ENCODE results near the gene CYP8B1.

Gene CYP8B1

GRCh38 chr3:42877881-42878280, 2.2 kb upstream of the CYP8B1 start:
- no peak overlapping the region for H4K12ac ChIP-seq (ENCODE audit: low read depth, low read length)
- H2AFZ ChIP-seq (ENCODE audit: insufficient read depth, low read length, poor library complexity) = no peak overlapping the region
- H3K27me3 ChIP-seq (ENCODE audit: insufficient read depth, low read length) = no peaks in the 10 kb centered on the region
- peaks cover 5 to 8% of the 10 kb centered on the region in 2 experiments for H3K4me1 ChIP-seq (ENCODE audit: control insufficient read depth in 1 of 2, insufficient read depth in 2 of 2, low read length in 2 of 2)
- no peak overlapping the region for H3K27ac ChIP-seq (ENCODE audit: low read depth, low read length)
- no peak overlapping the region for H3K4me3 ChIP-seq (ENCODE audit: low read depth, low read length)
- no peak overlapping the region for H2BK12ac ChIP-seq (ENCODE audit: low read length)
- no peak overlapping the region for H2BK5ac ChIP-seq (ENCODE audit: low read depth, low read length, poor library complexity)
- H3K18ac ChIP-seq (ENCODE audit: low read length) = no peak overlapping the region
- WGBS (ENCODE audit: extremely low coverage, insufficient coverage, insufficient read length) = no CpG with 5 or more reads among the region's 2 CpGs
- H2AK5ac ChIP-seq (ENCODE audit: low read length) = no peak overlapping the region
- DNase-seq = no peak
- H3K79me2 ChIP-seq (ENCODE audit: control insufficient read depth, insufficient read depth, low read length, poor library complexity) = peaks cover 6% of the 10 kb centered on the region
- no peaks in the 10 kb centered on the region for H3K9me3 ChIP-seq (ENCODE audit: insufficient read depth, low read depth, low read length)
- H3K9ac ChIP-seq (ENCODE audit: low read length) = no peak overlapping the region
- peaks cover 6% of the 10 kb centered on the region for H3K79me1 ChIP-seq (ENCODE audit: low read length)
- H2BK120ac ChIP-seq (ENCODE audit: insufficient read depth, low read length, poor library complexity) = no peak overlapping the region
- no peak overlapping the region for H3K23ac ChIP-seq (ENCODE audit: low read length)
- H3K4ac ChIP-seq (ENCODE audit: low read depth, low read length) = no peak overlapping the region
- H3K14ac ChIP-seq (ENCODE audit: low read length) = no peak overlapping the region
- no peak overlapping the region for H4K91ac ChIP-seq (ENCODE audit: low read depth, low read length)
- no peaks in the 10 kb centered on the region for H3K36me3 ChIP-seq (ENCODE audit: control insufficient read depth in 1 of 2, insufficient read depth in 2 of 2, low read length in 2 of 2)
- H3K4me2 ChIP-seq (ENCODE audit: low read length) = no peak overlapping the region
- no peak overlapping the region for H4K8ac ChIP-seq (ENCODE audit: low read depth, low read length)

DNA sequence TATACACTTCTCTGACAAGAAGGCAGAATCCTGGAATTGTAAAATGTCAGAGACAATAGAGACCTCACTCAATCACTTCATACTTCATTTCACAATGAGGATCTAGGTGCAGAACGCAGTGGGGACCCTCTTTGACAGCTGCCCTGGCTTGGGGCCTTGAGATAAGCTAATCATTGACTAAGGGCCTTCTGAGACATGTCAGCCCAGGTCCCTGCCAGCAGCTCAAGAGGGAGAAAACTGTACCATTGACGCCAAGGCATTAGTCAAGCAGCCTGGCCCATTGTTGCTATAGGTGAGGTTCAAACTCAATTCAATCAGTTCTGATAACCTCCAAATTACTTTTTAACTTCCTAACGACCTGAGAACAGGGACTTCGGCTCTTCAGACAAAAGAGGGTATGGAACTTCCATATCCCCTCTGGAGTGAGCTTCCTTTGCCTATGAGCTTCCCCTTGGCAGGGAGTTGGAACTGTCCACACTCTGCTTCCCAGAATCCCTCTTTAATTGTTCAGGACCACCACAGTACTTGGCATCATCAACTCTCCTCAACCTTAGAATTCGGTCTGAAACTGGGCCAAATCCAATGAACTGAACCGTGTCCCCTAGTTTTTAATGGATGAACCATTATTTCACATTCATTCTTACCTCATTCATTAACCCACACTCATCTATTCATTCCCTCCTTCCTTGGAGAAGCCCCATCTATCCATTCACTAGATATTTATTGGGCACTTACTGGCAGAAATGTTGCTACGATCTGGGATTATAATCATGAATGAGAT, 1.5 kb upstream of the CYP8B1 start:
- no CpG with 5 or more reads among the region's 7 CpGs for WGBS (ENCODE audit: extremely low coverage, insufficient coverage, insufficient read length)

DNA sequence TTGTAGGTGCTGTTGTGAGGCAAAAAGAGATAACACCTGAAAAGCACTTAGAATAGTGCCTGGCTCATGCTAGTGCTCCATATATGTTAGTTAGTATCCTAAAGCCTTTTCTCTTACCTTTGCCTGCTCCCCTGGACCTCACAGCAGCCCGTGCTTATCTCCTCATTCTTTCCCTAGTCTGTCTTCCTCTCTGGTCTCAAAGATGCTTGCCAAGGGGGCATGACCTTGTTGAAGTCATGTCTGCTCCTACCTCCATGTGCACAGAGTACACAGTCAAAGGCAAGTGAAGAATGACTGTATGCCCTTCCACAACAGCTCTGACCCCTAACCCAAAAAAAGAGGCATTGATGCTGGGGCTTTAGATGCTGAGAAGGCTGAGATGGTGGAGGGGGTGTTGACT, 722 bp upstream of the CYP8B1 start:
- H3K4me2 ChIP-seq (ENCODE audit: low read length) = no peak overlapping the region
- no peak overlapping the region for H2BK120ac ChIP-seq (ENCODE audit: insufficient read depth, low read length, poor library complexity)
- H3K4me3 ChIP-seq (ENCODE audit: low read depth, low read length) = no peak overlapping the region
- H2BK5ac ChIP-seq (ENCODE audit: low read depth, low read length, poor library complexity) = no peak overlapping the region
- WGBS (ENCODE audit: extremely low coverage, insufficient coverage, insufficient read length) = no CpG with 5 or more reads among the region's 1 CpG
- H3K9me3 ChIP-seq (ENCODE audit: insufficient read depth, low read depth, low read length) = no peaks in the 10 kb centered on the region
- peaks cover 6% of the 10 kb centered on the region for H3K79me1 ChIP-seq (ENCODE audit: low read length)
- H3K27ac ChIP-seq (ENCODE audit: low read depth, low read length) = no peak overlapping the region
- H4K91ac ChIP-seq (ENCODE audit: low read depth, low read length) = no peak overlapping the region
- no peak overlapping the region for H3K4ac ChIP-seq (ENCODE audit: low read depth, low read length)
- no peak overlapping the region for H3K23ac ChIP-seq (ENCODE audit: low read length)
- H3K4me1 ChIP-seq (ENCODE audit: control insufficient read depth in 1 of 2, insufficient read depth in 2 of 2, low read length in 2 of 2) = peaks cover 5 to 8% of the 10 kb centered on the region in 2 experiments
- H2AFZ ChIP-seq (ENCODE audit: insufficient read depth, low read length, poor library complexity) = no peak overlapping the region
- H4K12ac ChIP-seq (ENCODE audit: low read depth, low read length) = no peak overlapping the region
- no peak for DNase-seq
- no peak overlapping the region for H2BK12ac ChIP-seq (ENCODE audit: low read length)
- no peaks in the 10 kb centered on the region for H3K27me3 ChIP-seq (ENCODE audit: insufficient read depth, low read length)
- H3K36me3 ChIP-seq (ENCODE audit: control insufficient read depth in 1 of 2, insufficient read depth in 2 of 2, low read length in 2 of 2) = no peaks in the 10 kb centered on the region
- H3K14ac ChIP-seq (ENCODE audit: low read length) = no peak overlapping the region
- no peak overlapping the region for H2AK5ac ChIP-seq (ENCODE audit: low read length)
- no peak overlapping the region for H3K9ac ChIP-seq (ENCODE audit: low read length)
- H3K18ac ChIP-seq (ENCODE audit: low read length) = no peak overlapping the region
- H4K8ac ChIP-seq (ENCODE audit: low read depth, low read length) = no peak overlapping the region
- H3K79me2 ChIP-seq (ENCODE audit: control insufficient read depth, insufficient read depth, low read length, poor library complexity) = peaks cover 6% of the 10 kb centered on the region

More for the DNA sequence above, 1.5 kb upstream of the CYP8B1 start:
- H4K12ac ChIP-seq (ENCODE audit: low read depth, low read length) = no peak overlapping the region
- H2AFZ ChIP-seq (ENCODE audit: insufficient read depth, low read length, poor library complexity) = no peak overlapping the region
- no peaks in the 10 kb centered on the region for H3K27me3 ChIP-seq (ENCODE audit: insufficient read depth, low read length)
- H3K4ac ChIP-seq (ENCODE audit: low read depth, low read length) = no peak overlapping the region
- no peak overlapping the region for H3K14ac ChIP-seq (ENCODE audit: low read length)
- peaks cover 5 to 8% of the 10 kb centered on the region in 2 experiments for H3K4me1 ChIP-seq (ENCODE audit: control insufficient read depth in 1 of 2, insufficient read depth in 2 of 2, low read length in 2 of 2)
- no peak overlapping the region for H2AK5ac ChIP-seq (ENCODE audit: low read length)
- no peak overlapping the region for H2BK12ac ChIP-seq (ENCODE audit: low read length)
- H3K18ac ChIP-seq (ENCODE audit: low read length) = no peak overlapping the region
- peaks cover 6% of the 10 kb centered on the region for H3K79me1 ChIP-seq (ENCODE audit: low read length)
- H4K91ac ChIP-seq (ENCODE audit: low read depth, low read length) = no peak overlapping the region
- no peaks in the 10 kb centered on the region for H3K9me3 ChIP-seq (ENCODE audit: insufficient read depth, low read depth, low read length)
- H3K36me3 ChIP-seq (ENCODE audit: control insufficient read depth in 1 of 2, insufficient read depth in 2 of 2, low read length in 2 of 2) = no peaks in the 10 kb centered on the region
- H3K79me2 ChIP-seq (ENCODE audit: control insufficient read depth, insufficient read depth, low read length, poor library complexity) = peaks cover 6% of the 10 kb centered on the region
- H3K23ac ChIP-seq (ENCODE audit: low read length) = no peak overlapping the region
- no peak for DNase-seq
- no peak overlapping the region for H2BK5ac ChIP-seq (ENCODE audit: low read depth, low read length, poor library complexity)
- no peak overlapping the region for H4K8ac ChIP-seq (ENCODE audit: low read depth, low read length)
- no peak overlapping the region for H3K4me3 ChIP-seq (ENCODE audit: low read depth, low read length)
- no peak overlapping the region for H3K4me2 ChIP-seq (ENCODE audit: low read length)
- H3K9ac ChIP-seq (ENCODE audit: low read length) = no peak overlapping the region
- no peak overlapping the region for H2BK120ac ChIP-seq (ENCODE audit: insufficient read depth, low read length, poor library complexity)
- no peak overlapping the region for H3K27ac ChIP-seq (ENCODE audit: low read depth, low read length)

- Histone ChIP-seq H4K12ac (ENCODE audit: low read depth, low read length) (no peak overlapping the region), H3K18ac (ENCODE audit: low read length) (no peak overlapping the region), H3K36me3 (ENCODE audit: control insufficient read depth in 1 of 2, insufficient read depth in 2 of 2, low read length in 2 of 2) (peaks cover 0 to under 1% of the 10 kb centered on the region in 2 experiments), H3K9ac (ENCODE audit: low read length) (no peak overlapping the region), H2AK5ac (ENCODE audit: low read length) (no peak overlapping the region), H3K79me1 (ENCODE audit: low read length) (no peaks in the 10 kb centered on the region), H3K27me3 (ENCODE audit: insufficient read depth, low read length) (no peaks in the 10 kb centered on the region), H3K79me2 (ENCODE audit: control insufficient read depth, insufficient read depth, low read length, poor library complexity) (no peaks in the 10 kb centered on the region), H3K14ac (ENCODE audit: low read length) (no peak overlapping the region), H3K9me3 (ENCODE audit: insufficient read depth, low read depth, low read length) (no peaks in the 10 kb centered on the region), H2BK12ac (ENCODE audit: low read length) (no peak overlapping the region), H2BK5ac (ENCODE audit: low read depth, low read length, poor library complexity) (no peak overlapping the region), H2BK120ac (ENCODE audit: insufficient read depth, low read length, poor library complexity) (no peak overlapping the region), H2AFZ (ENCODE audit: insufficient read depth, low read length, poor library complexity) (no peak overlapping the region), H3K23ac (ENCODE audit: low read length) (no peak overlapping the region), H4K8ac (ENCODE audit: low read depth, low read length) (no peak overlapping the region), H3K27ac (ENCODE audit: low read depth, low read length) (no peak overlapping the region), H3K4ac (ENCODE audit: low read depth, low read length) (no peak overlapping the region), H3K4me2 (ENCODE audit: low read length) (no peak overlapping the region), H3K4me1 (ENCODE audit: control insufficient read depth in 1 of 2, insufficient read depth in 2 of 2, low read length in 2 of 2) (no peaks in the 10 kb centered on the region), H3K4me3 (ENCODE audit: low read depth, low read length) (peak overlapping the region; percentile 11), H4K91ac (ENCODE audit: low read depth, low read length) (no peak overlapping the region)
- DNase-seq = no peak
- WGBS (ENCODE audit: extremely low coverage, insufficient coverage, insufficient read length) = no CpG with 5 or more reads among the region's 10 CpGs
Observed at GRCh38 chr3:42874749-42875148, 930 bp downstream of the CYP8B1 start.

All from trophoblast cell (in vitro differentiated cells and primary cell).